CD1c-positive myeloid dendritic cell (primary cell): ENCODE results near the gene EPN1.

Experiments
- DNase-seq: peaks from one replicate; pipeline ENCODE4 v3.0.0-alpha.2; 2016; ENCODE audit errors: extremely low spot score

Gene EPN1

GRCh38 chr19:55679343-55680257 lies 4.6 kb downstream of the EPN1 start:
- no peak for DNase-seq

- DNase-seq, result no peak
Observed at GRCh38 chr19:55680339-55681130, 5.5 kb downstream of the EPN1 start.

- DNase-seq, result no peak
Observed at GRCh38 chr19:55681131-55682092, 6.4 kb downstream of the EPN1 start.

- no peak for DNase-seq
Observed at GRCh38 chr19:55683449-55684261, 8.6 kb downstream of the EPN1 start.

- DNase-seq, result no peak
Observed at GRCh38 chr19:55684946-55685681, 10.1 kb downstream of the EPN1 start.

GRCh38 chr19:55685776-55686175 lies 10.8 kb downstream of the EPN1 start:
- no peak for DNase-seq

GRCh38 chr19:55686311-55687050 lies 11.5 kb downstream of the EPN1 start:
- DNase-seq, result no peak

GRCh38 chr19:55687281-55688201 lies 12.5 kb downstream of the EPN1 start:
- no peak for DNase-seq

- no peak for DNase-seq
Observed at GRCh38 chr19:55688422-55689218, 13.6 kb downstream of the EPN1 start.

- DNase-seq, result no peak
Observed at GRCh38 chr19:55689411-55690108, 14.5 kb downstream of the EPN1 start.

GRCh38 chr19:55690109-55690768 lies 15.2 kb downstream of the EPN1 start:
- DNase-seq, result no peak

GRCh38 chr19:55690769-55691545 lies 15.9 kb downstream of the EPN1 start:
- DNase-seq, result no peak

- DNase-seq, result no peak
Observed at GRCh38 chr19:55691561-55692481, 16.8 kb downstream of the EPN1 start.

GRCh38 chr19:55692681-55693081 lies 17.7 kb downstream of the EPN1 start:
- DNase-seq, result no peak
